ENCODE data around the gene CPM.

DNA sequence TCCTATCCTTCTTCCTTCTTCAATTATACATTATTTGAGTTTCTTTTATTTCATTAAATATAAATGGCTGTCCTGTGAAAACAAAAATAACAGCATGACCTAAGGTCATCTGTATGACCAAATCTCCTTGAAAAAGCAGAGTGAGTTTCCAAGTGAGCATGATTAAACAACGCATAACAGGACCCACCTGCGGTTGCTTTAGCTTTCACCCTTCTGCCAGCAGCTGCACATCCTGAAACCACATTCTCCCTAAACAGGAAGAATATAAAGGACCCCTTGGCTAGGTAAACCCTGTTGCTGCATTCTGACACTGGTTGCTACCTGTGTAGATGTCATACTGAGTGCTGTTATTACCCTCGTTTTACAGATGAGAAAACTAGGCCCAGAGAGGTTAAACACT lies 42.8 kb upstream of the CPM start:
- TF ChIP-seq POLR2A (IDR thresholded peaks at IDR 0.05), result no peak
- no peak for TF ChIP-seq EP300 (IDR thresholded peaks at IDR 0.05)
